NCI-H2227 treated with DMSO at 0.1 percent for 48 hours (cell line): Measurements from ENCODE around the gene DYSF.
A peak's percentile ranks its signal among the peaks of the same experiment; 100 is the strongest.
"Not testable (repeated sequence)": the region's sequence is repeated elsewhere in the genome, so short reads cannot be mapped to it uniquely, and the experiment has no call there.

Experiments used
- DNase-seq: peaks from one replicate; lab custom pipeline; 2025; lab: John Stamatoyannopoulos, UW

DYSF gene

GRCh38 chr2:71453404-71454220, at the start of gene DYSF:
TSS of gene DYSF (plus strand) at chr2:71453561.
- DNase-seq, result peak; percentile 7

- DNase-seq, result no peak
These were observed 43.8 kb upstream of the DYSF start for GRCh38 chr2:71409611-71410010.

GRCh38 chr2:71410696-71411095, 42.7 kb upstream of the DYSF start:
- DNase-seq, result no peak

- not testable (repeated sequence) for DNase-seq
These were observed 36.5 kb upstream of the DYSF start for GRCh38 chr2:71416866-71417265.

GRCh38 chr2:71417300-71418202, 35.8 kb upstream of the DYSF start:
- peak; percentile 6 for DNase-seq

GRCh38 chr2:71419145-71419544, 34.2 kb upstream of the DYSF start:
- DNase-seq, result no peak

GRCh38 chr2:71419976-71420375, 33.4 kb upstream of the DYSF start:
- no peak for DNase-seq

GRCh38 chr2:71422786-71423185, 30.6 kb upstream of the DYSF start:
- no peak for DNase-seq

GRCh38 chr2:71423817-71424420, 29.4 kb upstream of the DYSF start:
- DNase-seq, result no peak

- DNase-seq, result no peak
These were observed 26.6 kb upstream of the DYSF start for GRCh38 chr2:71426721-71427120.

- no peak for DNase-seq
These were observed 24.6 kb upstream of the DYSF start for GRCh38 chr2:71428472-71429383.

- DNase-seq, result not testable (repeated sequence)
These were observed 8.2 kb upstream of the DYSF start for GRCh38 chr2:71445142-71445541.

GRCh38 chr2:71446505-71446904, 6.9 kb upstream of the DYSF start:
- DNase-seq, result no peak

- DNase-seq, result no peak
These were observed 4.0 kb upstream of the DYSF start for GRCh38 chr2:71449343-71449742.

GRCh38 chr2:71451705-71452104, 1.7 kb upstream of the DYSF start:
- DNase-seq, result no peak

GRCh38 chr2:71452565-71452964, 796 bp upstream of the DYSF start:
- DNase-seq, result no peak

- no peak for DNase-seq
These were observed 1.1 kb downstream of the DYSF start for GRCh38 chr2:71454221-71455010.

- DNase-seq, result no peak
These were observed 1.8 kb downstream of the DYSF start for GRCh38 chr2:71455011-71455740.

- DNase-seq, result no peak
These were observed 2.6 kb downstream of the DYSF start for GRCh38 chr2:71455741-71456569.
